Smooth muscle cell (in vitro differentiated cells): Measurements from ENCODE around the gene ATXN7L1. TPM values are rescaled to one million over a fixed set of nuclear protein-coding genes. Genes with fewer than 3 reads are reported as not detected.

Source experiments
- DNase-seq: peaks from one replicate; lab custom pipeline; 2025; ENCODE audit not compliant: unreplicated experiment; lab: John Stamatoyannopoulos, UW
- H2AFZ ChIP-seq: fragments of 200-600 bp; sonication (generic); 2 replicates; pipeline ENCODE4 v1.6.0; 2016; ENCODE audit warnings: antibody characterized with exemption, low read depth, mild to moderate bottlenecking
- H3F3A ChIP-seq: fragments of 200-600 bp; sonication (generic); 2 replicates; pipeline ENCODE4 v1.6.0; 2017; ENCODE audit warnings: antibody characterized with exemption, low read depth
- H3K27ac ChIP-seq: fragments of 200-600 bp; sonication (generic); 2 replicates; pipeline ENCODE4 v1.5.1; 2016; ENCODE audit warnings: low read depth, mild to moderate bottlenecking
- H3K27me3 ChIP-seq: fragments of 200-600 bp; sonication (generic); 2 replicates; pipeline ENCODE4 v1.6.1; 2016; ENCODE audit warnings: low read depth, mild to moderate bottlenecking
- H3K36me3 ChIP-seq: fragments of 200-600 bp; sonication (generic); 2 replicates; pipeline ENCODE4 v1.5.1; 2016; ENCODE audit warnings: low read depth
- H3K4me1 ChIP-seq: fragments of 200-600 bp; sonication (generic); 2 replicates; pipeline ENCODE4 v1.5.1; 2016; ENCODE audit warnings: low read depth
- H3K4me2 ChIP-seq: fragments of 200-600 bp; sonication (generic); 2 replicates; pipeline ENCODE4 v1.6.0; 2016; ENCODE audit warnings: mild to moderate bottlenecking
- H3K4me3 ChIP-seq: fragments of 200-600 bp; sonication (generic); 2 replicates; pipeline ENCODE4 v1.5.1; 2016; ENCODE audit warnings: mild to moderate bottlenecking
- H3K79me2 ChIP-seq: fragments of 200-600 bp; sonication (generic); 2 replicates; pipeline ENCODE4 v1.6.0; 2016; ENCODE audit warnings: low read depth, mild to moderate bottlenecking
- H3K9ac ChIP-seq: fragments of 200-600 bp; sonication (generic); 2 replicates; pipeline ENCODE4 v1.6.0; 2016; ENCODE audit warnings: low read depth
- H3K9me3 ChIP-seq: fragments of 200-600 bp; sonication (generic); replicated peaks from 2 replicates; pipeline ENCODE4 v1.5.1; 2016; ENCODE audit warnings: low read depth
- H4K20me1 ChIP-seq: fragments of 200-600 bp; sonication (generic); 2 replicates; pipeline ENCODE4 v1.6.0; 2016; ENCODE audit warnings: low read depth
- CTCF ChIP-seq: fragments of 200-600 bp; sonication (generic); IDR thresholded peaks from 2 replicates; pipeline ENCODE4 v1.5.1; 2017; ENCODE audit warnings: borderline replicate concordance, mild to moderate bottlenecking, antibody characterized with exemption; ENCODE audit not compliant: insufficient read depth, poor library complexity, severe bottlenecking
- WGBS: methylation state at CpG from one replicate; pipeline ENCODE4 v1.1.7; 2016; ENCODE audit warnings: low lambda C conversion rate; 5-methylcytosine and 5-hydroxymethylcytosine counted together
- polyA plus RNA-seq: library from polyadenylated mRNA; unstranded; fragments of >200 nt; fragmentation: Nextera tagmentation; extraction: Ambion mirVana; gene quantifications from 2 replicates; pipeline ENCODE4 v1.2.1, GENCODE V29; 2016
- total RNA-seq: library from RNA; depleted of rRNA; stranded (reverse); fragments of >200 nt; gene quantifications from 2 replicates; pipeline ENCODE4 v1.2.3, GENCODE V29; 2014

The ATXN7L1 gene
- total and polyA plus RNA-seq, 2 experiments from 2014 or later, result 3.3 to 4.4 TPM

GRCh38 chr7:105826143-105826542, 50.3 kb downstream of the ATXN7L1 start:
- no peak overlapping the region for H3K9ac ChIP-seq
- H3K27me3 ChIP-seq, result no peaks in the 10 kb centered on the region
- DNase-seq, result no peak
- TF ChIP-seq CTCF, result no peak
- H3K36me3 ChIP-seq, result no peaks in the 10 kb centered on the region
- H3F3A ChIP-seq, result peaks cover 17% of the 10 kb centered on the region
- peaks cover 15% of the 10 kb centered on the region for H3K4me1 ChIP-seq
- H3K79me2 ChIP-seq, result no peaks in the 10 kb centered on the region
- no peak overlapping the region for H3K4me3 ChIP-seq
- no peak overlapping the region for H2AFZ ChIP-seq
- H4K20me1 ChIP-seq, result no peaks in the 10 kb centered on the region
- H3K4me2 ChIP-seq, result no peak overlapping the region
- H3K27ac ChIP-seq, result no peak overlapping the region
- H3K9me3 ChIP-seq, result no peaks in the 10 kb centered on the region

- WGBS, result 100% methylated on average over 1 of the region's 1 CpG
- H3K27ac ChIP-seq, result no peak overlapping the region
- peaks cover 12% of the 10 kb centered on the region for H3F3A ChIP-seq
- H3K4me3 ChIP-seq, result no peak overlapping the region
- no peaks in the 10 kb centered on the region for H3K9me3 ChIP-seq
- no peak for DNase-seq
- no peaks in the 10 kb centered on the region for H3K79me2 ChIP-seq
- H3K4me2 ChIP-seq, result no peak overlapping the region
- no peaks in the 10 kb centered on the region for H3K36me3 ChIP-seq
- peaks cover 8% of the 10 kb centered on the region for H3K4me1 ChIP-seq
- H3K9ac ChIP-seq, result no peak overlapping the region
- no peaks in the 10 kb centered on the region for H4K20me1 ChIP-seq
- no peaks in the 10 kb centered on the region for H3K27me3 ChIP-seq
- TF ChIP-seq CTCF, result no peak
- H2AFZ ChIP-seq, result no peak overlapping the region
These were observed 51.0 kb downstream of the ATXN7L1 start for GRCh38 chr7:105825371-105825770.

GRCh38 chr7:105822806-105823205, 53.6 kb downstream of the ATXN7L1 start:
- no peak overlapping the region for H3K9ac ChIP-seq
- no peak overlapping the region for H3K4me3 ChIP-seq
- no peaks in the 10 kb centered on the region for H3K27me3 ChIP-seq
- H3K9me3 ChIP-seq, result no peaks in the 10 kb centered on the region
- TF ChIP-seq CTCF, result no peak
- H3F3A ChIP-seq, result no peaks in the 10 kb centered on the region
- no peak overlapping the region for H2AFZ ChIP-seq
- H3K79me2 ChIP-seq, result no peaks in the 10 kb centered on the region
- no peak overlapping the region for H3K27ac ChIP-seq
- no peaks in the 10 kb centered on the region for H4K20me1 ChIP-seq
- no peak for DNase-seq
- H3K4me2 ChIP-seq, result peak overlapping the region; percentile 54
- no peaks in the 10 kb centered on the region for H3K36me3 ChIP-seq
- no peaks in the 10 kb centered on the region for H3K4me1 ChIP-seq
- 64% methylated on average over 1 of the region's 1 CpG for WGBS

GRCh38 chr7:105821527-105821926, 54.9 kb downstream of the ATXN7L1 start:
- no peaks in the 10 kb centered on the region for H4K20me1 ChIP-seq
- H3K27me3 ChIP-seq, result no peaks in the 10 kb centered on the region
- no peak overlapping the region for H3K4me3 ChIP-seq
- H2AFZ ChIP-seq, result no peak overlapping the region
- no peak overlapping the region for H3K9ac ChIP-seq
- H3K27ac ChIP-seq, result no peak overlapping the region
- TF ChIP-seq CTCF, result no peak
- no peaks in the 10 kb centered on the region for H3K9me3 ChIP-seq
- no peaks in the 10 kb centered on the region for H3K36me3 ChIP-seq
- no peaks in the 10 kb centered on the region for H3K4me1 ChIP-seq
- 87% methylated on average over 4 of the region's 4 CpGs for WGBS
- no peaks in the 10 kb centered on the region for H3K79me2 ChIP-seq
- H3K4me2 ChIP-seq, result no peak overlapping the region
- DNase-seq, result no peak
- H3F3A ChIP-seq, result no peaks in the 10 kb centered on the region
